ENCODE data around the gene KIAA1191. TPM values are rescaled to one million over a fixed set of nuclear protein-coding genes. Genes with fewer than 3 reads are reported as not detected.

KIAA1191 gene
- total RNA-seq, 2 experiments from 2014 or later: 46.3 to 53.6 TPM

- Mint-ChIP-seq H3K4me1 (peaks cover 9% of the 10 kb centered on the region), H3K36me3 (ENCODE audit: low read depth) (peaks cover 12% of the 10 kb centered on the region), H3K27ac (no peak overlapping the region), H3K4me3 (no peak overlapping the region), H3K9me3 (no peaks in the 10 kb centered on the region), H3K27me3 (no peaks in the 10 kb centered on the region)
- POLR2A ChIA-PET: no interaction called here
- CTCF ChIA-PET: interaction anchor here (0.6 to 2.8 kb wide), 2 partner anchors 14 to 906 kb away, joined by 5 to 11 read pairs; no protein-coding TSS in a partner anchor
- DNase-seq: no peak
Measured at GRCh38 chr5:176369934-176370711, 8.6 kb upstream of the KIAA1191 start.

DNA sequence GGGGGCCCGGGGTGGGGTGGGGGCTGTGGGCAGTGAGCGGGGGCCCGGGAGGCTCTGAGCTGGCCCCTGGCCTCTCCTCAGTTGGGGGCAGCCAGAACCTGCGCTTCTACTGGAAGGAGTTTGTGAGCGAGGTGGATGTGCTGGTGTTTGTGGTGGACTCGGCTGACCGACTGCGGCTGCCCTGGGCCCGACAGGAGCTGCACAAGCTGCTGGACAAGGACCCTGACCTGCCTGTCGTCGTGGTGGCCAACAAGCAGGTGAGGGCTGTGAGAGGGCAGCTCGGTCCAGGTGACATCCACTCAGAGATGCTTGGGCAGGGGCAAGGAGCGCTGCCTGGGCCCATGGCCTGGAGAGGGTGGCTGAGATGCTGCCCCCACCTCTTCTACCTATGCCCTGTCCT, 7.2 kb upstream of the KIAA1191 start:
- no peaks in the 10 kb centered on the region for H3K9me3 Mint-ChIP-seq
- CTCF ChIA-PET: interaction anchor here (0.5 kb wide), 1 partner anchor 239 kb away, joined by 4 read pairs; no protein-coding TSS in a partner anchor
- H3K4me3 Mint-ChIP-seq: no peak overlapping the region
- H3K27me3 Mint-ChIP-seq: no peaks in the 10 kb centered on the region
- POLR2A ChIA-PET: no interaction called here
- no peak overlapping the region for H3K27ac Mint-ChIP-seq
- DNase-seq: no peak
- peaks cover 17% of the 10 kb centered on the region for H3K4me1 Mint-ChIP-seq
- H3K36me3 Mint-ChIP-seq (ENCODE audit: low read depth): peaks cover 12% of the 10 kb centered on the region

DNA sequence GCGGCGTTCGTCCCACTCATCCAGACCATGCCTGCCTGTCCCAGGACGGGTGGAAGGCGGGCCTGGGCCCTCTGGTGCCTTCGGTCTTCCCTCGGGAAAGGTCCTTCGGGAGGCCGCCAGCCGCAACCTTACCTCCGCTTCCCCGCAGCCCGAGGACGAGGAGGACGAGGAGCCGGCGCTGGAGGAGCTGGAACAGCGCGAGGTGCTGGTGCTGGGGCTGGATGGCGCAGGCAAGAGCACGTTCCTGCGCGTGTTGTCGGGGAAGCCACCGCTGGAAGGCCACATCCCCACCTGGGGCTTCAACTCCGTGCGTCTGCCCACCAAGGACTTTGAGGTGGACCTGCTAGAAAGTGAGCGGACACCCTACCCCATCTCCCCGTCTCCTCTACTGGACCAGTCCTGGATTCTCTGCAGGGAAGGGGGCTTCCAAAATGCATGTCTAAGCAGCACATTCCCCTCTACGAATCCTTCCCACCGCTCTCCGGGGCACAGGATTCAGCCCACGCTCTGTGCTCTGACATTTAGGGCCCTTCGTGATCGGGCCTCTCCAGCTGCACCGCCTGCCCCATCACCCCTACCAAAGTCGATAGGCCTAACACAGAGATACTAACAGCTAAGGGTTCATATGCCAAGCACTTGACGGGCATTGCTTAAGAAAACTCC, 4.8 kb upstream of the KIAA1191 start:
- Mint-ChIP-seq H3K27me3 (no peaks in the 10 kb centered on the region), H3K36me3 (ENCODE audit: low read depth) (peaks cover 10% of the 10 kb centered on the region), H3K9me3 (no peaks in the 10 kb centered on the region), H3K4me1 (peaks cover 29% of the 10 kb centered on the region), H3K4me3 (peak overlapping the region; percentile 70), H3K27ac (peak overlapping the region; percentile 91)
- DNase-seq: no peak
- POLR2A ChIA-PET: no interaction called here
- CTCF ChIA-PET: interaction anchor here (0.5 kb wide), 1 partner anchor 910 kb away, joined by 5 read pairs; no protein-coding TSS in a partner anchor

DNA sequence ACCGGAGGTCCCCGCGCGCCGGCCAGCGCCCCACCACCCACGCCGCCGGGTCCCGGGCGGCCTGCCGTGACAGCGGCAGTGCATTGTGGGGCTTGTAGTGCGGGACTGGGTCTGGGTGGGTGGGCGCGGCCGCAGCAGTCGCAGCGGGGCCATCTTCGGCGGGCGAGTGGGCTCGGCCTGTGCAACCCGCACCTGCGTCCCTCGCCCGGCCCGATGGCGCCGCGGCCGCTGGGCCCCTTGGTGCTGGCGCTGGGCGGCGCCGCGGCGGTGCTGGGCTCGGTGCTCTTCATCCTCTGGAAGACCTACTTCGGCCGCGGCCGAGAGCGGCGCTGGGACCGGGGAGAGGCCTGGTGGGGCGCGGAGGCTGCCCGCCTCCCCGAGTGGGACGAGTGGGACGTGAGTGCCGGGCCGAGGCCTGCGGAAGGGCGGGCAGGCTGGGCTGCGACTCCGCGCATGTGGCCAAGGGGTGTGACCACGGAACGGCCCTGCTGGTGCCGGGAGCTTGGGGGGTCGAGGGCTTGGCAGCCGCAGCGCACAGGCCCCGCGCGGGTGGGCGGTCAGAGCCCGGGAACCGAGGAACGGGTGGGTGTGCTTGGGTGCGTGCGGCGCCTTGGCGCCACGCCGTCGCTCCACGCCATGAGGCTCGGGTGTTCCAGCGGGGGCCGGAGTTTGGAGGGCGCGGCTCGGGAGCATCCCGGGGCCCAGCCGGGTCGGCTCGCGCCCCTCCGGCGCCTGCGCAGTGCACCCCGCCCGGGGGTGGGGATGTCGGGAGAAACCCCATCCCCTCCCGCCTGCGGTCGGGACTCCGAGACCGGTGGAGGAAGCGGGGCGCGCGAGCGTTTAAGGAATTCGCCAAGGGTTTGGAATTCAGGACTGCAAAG, 4.0 kb upstream of the KIAA1191 start, which contains the start of gene ARL10:
TSS of gene ARL10 (plus strand) at position 137 of the 881 bp plus-strand sequence. CDS start at position 214, 77 bp downstream.
- H3K9me3 Mint-ChIP-seq: no peaks in the 10 kb centered on the region
- ChIA-PET POLR2A (no interaction called here), CTCF (no interaction called here)
- DNase-seq: peak; percentile 53
- peaks cover 29% of the 10 kb centered on the region for H3K4me1 Mint-ChIP-seq
- H3K4me3 Mint-ChIP-seq: peak within 1 kb of the TSS; percentile 71
- H3K36me3 Mint-ChIP-seq (ENCODE audit: low read depth): peaks cover 10% of the 10 kb centered on the region
- H3K27me3 Mint-ChIP-seq: no peaks in the 10 kb centered on the region
- H3K27ac Mint-ChIP-seq: peak within 1 kb of the TSS; percentile 91

DNA sequence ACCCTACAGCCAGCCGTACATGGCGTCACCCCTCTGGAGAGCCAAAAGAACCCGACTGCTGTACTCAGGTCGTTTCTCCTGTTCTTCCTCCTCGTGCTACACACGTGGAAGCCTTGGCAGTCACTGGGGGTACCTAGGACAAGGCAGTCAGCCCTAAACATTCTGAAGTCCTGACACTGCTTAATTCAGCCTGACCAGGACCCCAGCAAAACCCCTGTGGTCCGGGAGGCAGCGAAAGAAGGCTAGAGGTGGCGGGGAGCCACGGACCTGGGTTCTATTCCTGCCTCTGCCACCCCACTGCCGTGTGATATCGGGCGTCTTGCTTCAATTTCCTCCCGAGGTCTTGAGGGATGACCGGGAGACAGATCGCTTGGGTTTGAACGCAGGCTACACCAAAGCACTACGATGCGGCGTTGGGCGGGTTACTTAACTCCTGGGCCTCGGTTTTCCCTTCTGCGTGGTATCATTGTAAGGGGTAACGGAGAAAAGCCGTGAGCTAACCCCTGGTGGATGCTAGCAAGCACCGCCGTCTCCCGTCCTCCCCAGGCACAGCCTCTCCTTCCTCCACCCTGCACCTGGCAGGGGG, 3.3 kb upstream of the KIAA1191 start:
- no peaks in the 10 kb centered on the region for H3K27me3 Mint-ChIP-seq
- H3K4me1 Mint-ChIP-seq: peaks cover 30% of the 10 kb centered on the region
- no peak for DNase-seq
- POLR2A ChIA-PET: no interaction called here
- CTCF ChIA-PET: no interaction called here
- peak overlapping the region; percentile 71 for H3K4me3 Mint-ChIP-seq
- H3K9me3 Mint-ChIP-seq: no peaks in the 10 kb centered on the region
- H3K36me3 Mint-ChIP-seq (ENCODE audit: low read depth): peaks cover 11% of the 10 kb centered on the region
- peak overlapping the region; percentile 50 for H3K27ac Mint-ChIP-seq

GRCh38 chr5:176362233-176362490, 598 bp upstream of the KIAA1191 start:
- Mint-ChIP-seq H3K9me3 (no peaks in the 10 kb centered on the region), H3K36me3 (ENCODE audit: low read depth) (peaks cover 23% of the 10 kb centered on the region), H3K27ac (peak overlapping the region; percentile 96), H3K4me1 (peaks cover 39% of the 10 kb centered on the region), H3K4me3 (peak overlapping the region; percentile 98), H3K27me3 (no peaks in the 10 kb centered on the region)
- ChIA-PET CTCF (interaction anchor here (0.9 to 2.3 kb wide), 8 partner anchors 8 to 181 kb away, joined by 3 to 8 read pairs (median 4); partner anchors contain the start of gene FAF2), POLR2A (interaction anchor here (0.7 kb wide), 1 partner anchor 181 kb away, joined by 4 read pairs; no protein-coding TSS in a partner anchor)
- DNase-seq: no peak

DNA sequence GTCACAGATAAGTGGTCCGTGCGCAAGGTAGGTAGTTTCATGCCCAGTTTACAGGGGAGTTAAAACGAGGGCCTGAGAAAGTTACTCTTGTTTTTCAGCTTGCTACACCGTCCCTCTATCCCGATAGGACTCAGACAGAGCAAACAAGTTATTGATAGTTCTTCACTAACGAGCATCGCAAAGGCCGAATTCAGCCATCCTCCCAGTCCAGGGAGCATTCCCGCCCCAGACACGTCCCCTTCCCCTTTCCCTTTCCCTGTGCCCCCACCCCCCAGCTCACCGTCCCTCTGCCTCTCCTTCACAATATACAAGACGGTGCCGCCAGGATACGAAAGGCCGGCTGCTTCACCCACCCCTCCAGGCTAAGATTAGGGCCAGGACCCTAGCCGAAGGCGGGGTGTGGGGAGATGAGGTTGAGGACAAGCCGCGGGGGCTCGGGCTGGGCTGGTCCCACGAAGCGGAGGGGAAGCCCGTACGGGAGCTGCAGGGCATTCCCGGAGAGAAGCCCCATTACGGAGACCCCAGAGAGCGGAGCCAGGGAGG, 599 bp downstream of the KIAA1191 start:
- DNase-seq: peak; percentile 23
- ChIA-PET CTCF (interaction anchor here (0.5 to 2.3 kb wide), 5 partner anchors 23 to 286 kb away, joined by 3 to 8 read pairs (median 3); partner anchors contain the start of genes FAF2 and TSPAN17), POLR2A (interaction anchor here (0.6 kb wide), 1 partner anchor 169 kb away, joined by 7 read pairs; no protein-coding TSS in a partner anchor)
- peak overlapping the region; percentile 96 for H3K27ac Mint-ChIP-seq
- H3K36me3 Mint-ChIP-seq (ENCODE audit: low read depth): peaks cover 30% of the 10 kb centered on the region
- H3K4me1 Mint-ChIP-seq: peaks cover 40% of the 10 kb centered on the region
- H3K4me3 Mint-ChIP-seq: peak overlapping the region; percentile 98
- H3K27me3 Mint-ChIP-seq: no peaks in the 10 kb centered on the region
- no peaks in the 10 kb centered on the region for H3K9me3 Mint-ChIP-seq

GRCh38 chr5:176359658-176360057, 1.9 kb downstream of the KIAA1191 start:
- H3K27ac Mint-ChIP-seq: peak overlapping the region; percentile 15
- H3K4me1 Mint-ChIP-seq: peaks cover 37% of the 10 kb centered on the region
- POLR2A ChIA-PET: no interaction called here

DNA sequence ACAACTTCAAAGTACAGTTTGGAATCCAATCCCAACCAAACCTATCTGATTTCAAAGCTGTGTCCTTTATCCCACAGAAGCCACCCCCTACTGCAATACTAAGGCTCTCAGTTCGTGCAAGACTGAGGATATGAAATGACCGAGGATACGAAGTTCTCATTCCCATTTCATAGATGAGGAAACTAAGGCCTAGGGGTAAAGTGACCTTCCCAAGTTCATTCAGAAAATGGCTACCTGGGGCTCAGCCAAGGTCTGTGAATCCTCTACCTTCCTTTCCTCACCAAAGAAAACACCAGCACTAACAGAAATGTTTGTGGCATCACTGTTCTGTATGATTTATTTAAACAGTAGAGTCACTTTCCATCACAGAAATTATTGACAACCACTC, 5.4 kb downstream of the KIAA1191 start:
- Mint-ChIP-seq H3K4me3 (no peak overlapping the region), H3K36me3 (ENCODE audit: low read depth) (peaks cover 56% of the 10 kb centered on the region), H3K27ac (no peak overlapping the region), H3K27me3 (no peaks in the 10 kb centered on the region), H3K4me1 (peaks cover 25% of the 10 kb centered on the region), H3K9me3 (no peaks in the 10 kb centered on the region)
- no peak for DNase-seq
- ChIA-PET CTCF (interaction anchor here (0.6 to 1.5 kb wide), 2 partner anchors 22 to 160 kb away, joined by 3 to 7 read pairs; no protein-coding TSS in a partner anchor), POLR2A (no interaction called here)

More at GRCh38 chr5:176359658-176360057, 1.9 kb downstream of the KIAA1191 start:
- peaks cover 34% of the 10 kb centered on the region for H3K36me3 Mint-ChIP-seq (ENCODE audit: low read depth)
- DNase-seq: no peak
- peak overlapping the region; percentile 64 for H3K4me3 Mint-ChIP-seq
- CTCF ChIA-PET: interaction anchor here (0.8 to 1.0 kb wide), 2 partner anchors 32 to 42 kb away, joined by 3 to 4 read pairs; no protein-coding TSS in a partner anchor
- no peaks in the 10 kb centered on the region for H3K27me3 Mint-ChIP-seq
- no peaks in the 10 kb centered on the region for H3K9me3 Mint-ChIP-seq

DNA sequence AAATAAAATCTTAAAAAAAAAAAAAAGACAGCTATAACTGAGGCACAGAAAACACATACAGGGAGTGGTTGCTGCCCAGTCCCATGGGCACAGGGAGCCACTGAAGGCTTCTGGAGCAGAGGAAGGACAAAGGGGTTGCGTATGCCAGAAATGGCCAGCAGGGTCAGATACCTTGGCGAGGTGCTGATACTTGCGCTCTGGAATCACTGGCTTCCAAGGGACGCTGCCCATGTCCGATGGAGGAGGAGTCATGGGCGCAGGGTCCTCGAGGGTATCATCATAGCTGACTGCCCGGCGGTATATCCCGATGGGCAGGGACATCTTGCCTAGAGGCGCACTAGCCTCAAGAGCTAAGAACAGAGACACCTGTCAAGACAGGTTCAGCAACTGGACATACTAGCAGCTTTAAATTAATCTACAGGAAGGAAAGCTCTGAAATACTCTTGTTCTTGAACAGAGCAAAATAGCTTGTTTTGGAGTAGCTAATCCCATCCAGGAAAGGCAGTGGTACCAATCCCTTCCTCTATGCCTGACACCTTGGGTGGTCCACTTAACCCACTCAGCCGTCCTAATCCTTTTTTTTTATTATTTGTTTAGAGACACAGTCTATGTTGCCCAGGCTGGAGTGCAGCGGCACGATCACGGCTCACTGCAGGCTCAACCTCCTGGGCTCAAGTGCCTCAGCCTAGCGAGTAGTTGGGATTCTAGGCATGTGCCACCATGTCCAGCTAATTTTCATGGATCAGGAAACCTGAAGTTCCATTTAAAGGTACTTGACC, 6.0 kb downstream of the KIAA1191 start:
- H3K27me3 Mint-ChIP-seq: no peaks in the 10 kb centered on the region
- DNase-seq: no peak
- no peak overlapping the region for H3K4me3 Mint-ChIP-seq
- peaks cover 59% of the 10 kb centered on the region for H3K36me3 Mint-ChIP-seq (ENCODE audit: low read depth)
- H3K9me3 Mint-ChIP-seq: no peaks in the 10 kb centered on the region
- H3K4me1 Mint-ChIP-seq: peaks cover 25% of the 10 kb centered on the region
- CTCF ChIA-PET: interaction anchor here (0.6 to 1.5 kb wide), 4 partner anchors 9 to 160 kb away, joined by 3 to 7 read pairs (median 4); no protein-coding TSS in a partner anchor
- H3K27ac Mint-ChIP-seq: no peak overlapping the region
- POLR2A ChIA-PET: interaction anchor here (0.6 kb wide), 1 partner anchor 748 kb away, joined by 3 read pairs; no protein-coding TSS in a partner anchor

GRCh38 chr5:176353533-176353932, 8.0 kb downstream of the KIAA1191 start:
- Mint-ChIP-seq H3K27me3 (no peaks in the 10 kb centered on the region), H3K27ac (no peak overlapping the region), H3K4me1 (peaks cover 19% of the 10 kb centered on the region), H3K4me3 (no peak overlapping the region), H3K9me3 (no peaks in the 10 kb centered on the region), H3K36me3 (ENCODE audit: low read depth) (peaks cover 70% of the 10 kb centered on the region)
- CTCF ChIA-PET: interaction anchor here (1.0 to 1.5 kb wide), 3 partner anchors 9 to 50 kb away, joined by 3 to 4 read pairs (median 3); no protein-coding TSS in a partner anchor
- POLR2A ChIA-PET: no interaction called here
- DNase-seq: no peak
